ENCODE measurements around the gene BEX2.
"Not testable (repeated sequence)": the region's sequence is repeated elsewhere in the genome, so short reads cannot be mapped to it uniquely, and the experiment has no call there.

Gene BEX2

DNA sequence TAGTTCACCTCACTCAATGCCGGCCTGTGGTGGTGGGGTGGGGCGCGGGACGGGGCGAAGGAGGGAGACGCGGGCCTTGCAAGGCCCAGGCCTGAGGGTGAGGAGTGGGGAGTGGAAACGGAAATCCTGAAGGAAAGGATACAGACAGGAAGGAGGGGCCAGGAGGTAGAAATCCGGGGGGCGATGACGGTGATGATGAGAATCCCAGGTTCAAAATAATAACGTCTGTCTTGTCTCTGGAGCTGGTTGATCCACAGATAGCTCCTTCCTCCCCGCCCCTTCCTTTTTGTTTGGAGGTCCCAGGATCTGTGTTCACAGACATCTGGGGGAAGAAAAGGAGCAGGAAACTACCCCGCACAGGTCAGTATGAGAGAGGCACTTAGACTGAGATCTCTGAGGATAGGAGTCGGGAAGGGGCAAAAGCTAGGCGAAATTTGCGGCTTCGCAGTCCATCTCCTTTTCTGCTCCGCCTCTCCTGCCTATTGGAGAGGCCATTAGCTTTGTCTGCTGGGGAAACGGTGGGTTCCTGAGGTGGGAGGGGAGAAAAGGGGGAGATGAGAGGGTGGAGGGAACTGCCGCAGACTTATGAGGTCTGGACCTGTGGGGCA is 20.0 kb upstream of the BEX2 start:
- H3K9me3 ChIP-seq (ENCODE audit: control insufficient read depth, low read length) = no peaks in the 10 kb centered on the region
- H3K36me3 ChIP-seq (ENCODE audit: control insufficient read depth, insufficient read depth, low read length) = no peaks in the 10 kb centered on the region
- peaks cover 6% of the 10 kb centered on the region for H3K4me1 ChIP-seq (ENCODE audit: control insufficient read depth, insufficient read depth, low read length, poor library complexity, severe bottlenecking)
- WGBS, 2 experiments (ENCODE audit: insufficient coverage in 2 of 2) = 0% methylated on average over 3 to 5 of the region's 21 CpGs
- H3K27ac ChIP-seq (ENCODE audit: low read depth, low read length, severe bottlenecking) = peak overlapping the region; percentile 74
- peak overlapping the region; percentile 27 for H3K4me3 ChIP-seq (ENCODE audit: extremely low read depth, insufficient read depth, low read length, poor library complexity, severe bottlenecking)

DNA sequence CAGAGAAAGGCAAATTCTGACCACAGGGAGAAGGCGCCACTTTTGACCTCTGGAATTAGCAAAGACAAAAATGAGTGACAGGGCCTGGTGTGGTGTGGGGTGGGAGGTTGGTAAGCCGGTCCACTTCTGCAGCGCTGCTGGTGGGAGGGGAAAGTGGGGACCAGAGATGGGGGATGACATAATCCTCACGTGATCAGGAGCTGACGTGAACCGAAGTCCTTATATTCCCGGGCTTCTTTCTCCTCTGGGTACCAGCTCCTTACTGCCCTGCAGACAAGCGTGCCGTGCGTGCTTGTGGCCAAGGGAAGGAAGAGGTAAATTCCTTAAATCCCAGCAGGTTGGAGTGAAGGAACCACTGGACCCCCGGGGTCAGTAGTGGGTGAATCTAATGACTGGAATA is 19.2 kb upstream of the BEX2 start, which contains the start of gene TCEAL7:
TSS of gene TCEAL7 (plus strand) at position 249 of the 400 bp plus-strand sequence. CDS start 1,165 bp downstream, outside the sequence.
- Histone ChIP-seq H3K36me3 (ENCODE audit: control insufficient read depth, insufficient read depth, low read length) (no peaks in the 10 kb centered on the region), H3K9me3 (ENCODE audit: control insufficient read depth, low read length) (no peaks in the 10 kb centered on the region), H3K27ac (ENCODE audit: low read depth, low read length, severe bottlenecking) (peak within 1 kb of the TSS; percentile 74), H3K4me1 (ENCODE audit: control insufficient read depth, insufficient read depth, low read length, poor library complexity, severe bottlenecking) (peaks cover 6% of the 10 kb centered on the region), H3K4me3 (ENCODE audit: extremely low read depth, insufficient read depth, low read length, poor library complexity, severe bottlenecking) (peak within 1 kb of the TSS; percentile 27)
- WGBS, 2 experiments (ENCODE audit: insufficient coverage in 2 of 2) = 100% methylated on average over 1 of the region's 11 CpGs; no CpG with 5 or more reads in 1 of the 2 experiments

- WGBS, 2 experiments (ENCODE audit: insufficient coverage in 2 of 2) = no CpG with 5 or more reads among the region's 3 CpGs
- Histone ChIP-seq H3K27ac (ENCODE audit: low read depth, low read length, severe bottlenecking) (no peak overlapping the region), H3K36me3 (ENCODE audit: control insufficient read depth, insufficient read depth, low read length) (no peaks in the 10 kb centered on the region), H3K4me3 (ENCODE audit: extremely low read depth, insufficient read depth, low read length, poor library complexity, severe bottlenecking) (peak overlapping the region; percentile 53), H3K9me3 (ENCODE audit: control insufficient read depth, low read length) (no peaks in the 10 kb centered on the region), H3K4me1 (ENCODE audit: control insufficient read depth, insufficient read depth, low read length, poor library complexity, severe bottlenecking) (no peaks in the 10 kb centered on the region)
Measured at GRCh38 chrX:103311399-103311780, 600 bp upstream of the BEX2 start.

DNA sequence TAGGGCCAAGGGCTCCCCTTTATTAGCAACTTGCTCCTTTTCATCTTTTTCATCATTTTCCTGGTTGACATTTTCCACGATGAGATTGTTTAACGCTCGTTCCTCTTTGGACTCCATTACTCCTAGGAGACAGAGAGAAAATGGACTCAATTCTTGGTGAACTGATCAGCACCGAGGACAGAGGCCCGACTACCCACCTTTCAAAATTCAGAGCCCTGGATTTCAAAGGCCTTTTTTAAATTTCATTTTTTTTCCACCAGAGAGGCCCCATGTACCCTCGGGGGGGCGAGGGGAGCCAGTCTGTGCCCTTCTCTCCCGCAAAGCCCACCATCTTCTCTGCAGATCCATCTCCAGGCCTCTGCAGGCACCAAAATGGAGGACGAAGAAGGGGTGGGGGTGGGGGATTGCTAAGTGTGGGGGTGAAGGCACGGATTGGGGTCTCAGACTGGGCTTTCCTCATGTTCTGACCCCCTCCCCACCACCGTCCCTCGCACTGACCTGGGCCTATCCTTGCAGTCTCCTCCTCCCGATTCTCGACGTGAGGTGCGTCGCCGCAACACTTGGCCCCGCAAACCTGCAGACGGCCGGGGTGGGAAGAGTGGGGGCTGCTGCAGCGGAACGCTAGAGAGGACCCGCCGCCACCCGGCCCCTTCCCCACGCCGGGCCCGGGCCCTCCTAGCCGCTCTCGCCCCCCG is 783 bp downstream of the BEX2 start:
- no peaks in the 10 kb centered on the region for H3K9me3 ChIP-seq (ENCODE audit: control insufficient read depth, low read length)
- no peaks in the 10 kb centered on the region for H3K36me3 ChIP-seq (ENCODE audit: control insufficient read depth, insufficient read depth, low read length)
- no peak overlapping the region for H3K27ac ChIP-seq (ENCODE audit: low read depth, low read length, severe bottlenecking)
- 80 to 89% methylated on average over 3 to 5 of the region's 32 CpGs for WGBS, 2 experiments (ENCODE audit: insufficient coverage in 2 of 2)
- no peaks in the 10 kb centered on the region for H3K4me1 ChIP-seq (ENCODE audit: control insufficient read depth, insufficient read depth, low read length, poor library complexity, severe bottlenecking)
- H3K4me3 ChIP-seq (ENCODE audit: extremely low read depth, insufficient read depth, low read length, poor library complexity, severe bottlenecking) = peak overlapping the region; percentile 53

DNA sequence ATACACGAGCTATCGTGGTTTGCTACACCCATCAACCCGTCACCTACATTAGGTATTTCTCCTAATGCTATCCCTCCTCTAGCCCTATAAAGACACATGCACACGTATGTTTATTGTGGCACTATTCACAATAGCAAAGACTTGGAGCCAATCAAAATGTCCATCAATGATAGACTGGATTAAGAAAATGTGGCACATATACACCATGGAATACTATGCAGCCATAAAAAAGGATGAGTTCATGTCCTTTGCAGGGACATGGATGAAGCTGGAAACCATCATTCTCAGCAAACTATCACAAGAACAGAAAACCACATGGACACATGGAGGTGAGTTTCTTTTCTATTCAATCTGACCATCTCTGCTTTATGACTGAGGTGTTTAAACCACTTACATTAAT is 5.1 kb downstream of the BEX2 start:
- H3K27ac ChIP-seq (ENCODE audit: low read depth, low read length, severe bottlenecking); H3K36me3 ChIP-seq (ENCODE audit: control insufficient read depth, insufficient read depth, low read length); H3K4me3 ChIP-seq (ENCODE audit: extremely low read depth, insufficient read depth, low read length, poor library complexity, severe bottlenecking); H3K9me3 ChIP-seq (ENCODE audit: control insufficient read depth, low read length); H3K4me1 ChIP-seq (ENCODE audit: control insufficient read depth, insufficient read depth, low read length, poor library complexity, severe bottlenecking): not testable (repeated sequence)
- WGBS, 2 experiments (ENCODE audit: insufficient coverage in 2 of 2) = no CpG with 5 or more reads among the region's 4 CpGs

- H3K27ac ChIP-seq (ENCODE audit: low read depth, low read length, severe bottlenecking) = no peak overlapping the region
- no peaks in the 10 kb centered on the region for H3K4me1 ChIP-seq (ENCODE audit: control insufficient read depth, insufficient read depth, low read length, poor library complexity, severe bottlenecking)
- no peaks in the 10 kb centered on the region for H3K36me3 ChIP-seq (ENCODE audit: control insufficient read depth, insufficient read depth, low read length)
- H3K4me3 ChIP-seq (ENCODE audit: extremely low read depth, insufficient read depth, low read length, poor library complexity, severe bottlenecking) = no peak overlapping the region
- H3K9me3 ChIP-seq (ENCODE audit: control insufficient read depth, low read length) = no peaks in the 10 kb centered on the region
Measured at GRCh38 chrX:103304705-103305104, 6.1 kb downstream of the BEX2 start.

DNA sequence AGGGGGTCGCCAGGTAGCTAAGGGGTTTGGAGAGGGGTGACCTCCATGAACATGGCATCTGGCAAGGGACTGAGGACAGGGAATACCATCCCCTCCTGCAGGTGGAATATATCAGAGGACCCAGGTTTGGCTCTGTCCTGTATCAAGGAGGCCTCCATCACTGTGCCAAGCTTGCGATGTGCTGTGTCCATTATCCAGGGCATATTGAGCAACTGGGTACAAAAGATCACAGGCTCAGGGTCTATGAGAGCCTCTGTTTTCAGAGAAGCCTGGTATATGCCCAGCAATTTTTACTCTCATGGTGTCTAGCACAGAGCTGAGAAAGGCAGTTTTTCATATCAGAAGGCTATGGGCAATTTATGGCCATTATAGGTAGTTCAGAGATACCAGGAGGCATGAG is 17.7 kb downstream of the BEX2 start:
- Histone ChIP-seq H3K27ac (ENCODE audit: low read depth, low read length, severe bottlenecking) (no peak overlapping the region), H3K36me3 (ENCODE audit: control insufficient read depth, insufficient read depth, low read length) (no peaks in the 10 kb centered on the region), H3K4me1 (ENCODE audit: control insufficient read depth, insufficient read depth, low read length, poor library complexity, severe bottlenecking) (no peaks in the 10 kb centered on the region), H3K9me3 (ENCODE audit: control insufficient read depth, low read length) (no peaks in the 10 kb centered on the region), H3K4me3 (ENCODE audit: extremely low read depth, insufficient read depth, low read length, poor library complexity, severe bottlenecking) (no peak overlapping the region)
- no CpG with 5 or more reads among the region's 2 CpGs for WGBS, 2 experiments (ENCODE audit: insufficient coverage in 2 of 2)

GRCh38 chrX:103279624-103280023 is 31.2 kb downstream of the BEX2 start:
- WGBS, 2 experiments (ENCODE audit: insufficient coverage in 2 of 2) = no CpG with 5 or more reads among the region's 1 CpG
- Histone ChIP-seq H3K27ac (ENCODE audit: low read depth, low read length, severe bottlenecking) (no peak overlapping the region), H3K36me3 (ENCODE audit: control insufficient read depth, insufficient read depth, low read length) (no peaks in the 10 kb centered on the region), H3K9me3 (ENCODE audit: control insufficient read depth, low read length) (no peaks in the 10 kb centered on the region), H3K4me1 (ENCODE audit: control insufficient read depth, insufficient read depth, low read length, poor library complexity, severe bottlenecking) (no peaks in the 10 kb centered on the region), H3K4me3 (ENCODE audit: extremely low read depth, insufficient read depth, low read length, poor library complexity, severe bottlenecking) (no peak overlapping the region)

GRCh38 chrX:103276581-103277002 is 34.2 kb downstream of the BEX2 start, which contains the start of gene TCEAL5:
Gene TCEAL5 (minus strand): TSS chrX:103276750. CDS start chrX:103274563, 2,187 bp downstream.
- Histone ChIP-seq H3K4me3 (ENCODE audit: extremely low read depth, insufficient read depth, low read length, poor library complexity, severe bottlenecking) (no peak within 1 kb of the TSS), H3K4me1 (ENCODE audit: control insufficient read depth, insufficient read depth, low read length, poor library complexity, severe bottlenecking) (no peaks in the 10 kb centered on the region), H3K9me3 (ENCODE audit: control insufficient read depth, low read length) (no peaks in the 10 kb centered on the region), H3K27ac (ENCODE audit: low read depth, low read length, severe bottlenecking) (no peak within 1 kb of the TSS), H3K36me3 (ENCODE audit: control insufficient read depth, insufficient read depth, low read length) (no peaks in the 10 kb centered on the region)
- WGBS, 2 experiments (ENCODE audit: insufficient coverage in 2 of 2) = 86% methylated on average over 4 of the region's 17 CpGs; no CpG with 5 or more reads in 1 of the 2 experiments

GRCh38 chrX:103275947-103276567 is 34.7 kb downstream of the BEX2 start:
- Histone ChIP-seq H3K27ac (ENCODE audit: low read depth, low read length, severe bottlenecking) (no peak overlapping the region), H3K9me3 (ENCODE audit: control insufficient read depth, low read length) (no peaks in the 10 kb centered on the region), H3K36me3 (ENCODE audit: control insufficient read depth, insufficient read depth, low read length) (no peaks in the 10 kb centered on the region), H3K4me1 (ENCODE audit: control insufficient read depth, insufficient read depth, low read length, poor library complexity, severe bottlenecking) (no peaks in the 10 kb centered on the region), H3K4me3 (ENCODE audit: extremely low read depth, insufficient read depth, low read length, poor library complexity, severe bottlenecking) (no peak overlapping the region)
- 85% methylated on average over 4 to 8 of the region's 23 CpGs for WGBS, 2 experiments (ENCODE audit: insufficient coverage in 2 of 2)

- no peaks in the 10 kb centered on the region for H3K36me3 ChIP-seq (ENCODE audit: control insufficient read depth, insufficient read depth, low read length)
- no peak overlapping the region for H3K4me3 ChIP-seq (ENCODE audit: extremely low read depth, insufficient read depth, low read length, poor library complexity, severe bottlenecking)
- WGBS, 2 experiments (ENCODE audit: insufficient coverage in 2 of 2) = 87% methylated on average over 4 of the region's 4 CpGs; no CpG with 5 or more reads in 1 of the 2 experiments
- H3K9me3 ChIP-seq (ENCODE audit: control insufficient read depth, low read length) = no peaks in the 10 kb centered on the region
- no peaks in the 10 kb centered on the region for H3K4me1 ChIP-seq (ENCODE audit: control insufficient read depth, insufficient read depth, low read length, poor library complexity, severe bottlenecking)
- no peak overlapping the region for H3K27ac ChIP-seq (ENCODE audit: low read depth, low read length, severe bottlenecking)
Measured at GRCh38 chrX:103274284-103274683, 36.5 kb downstream of the BEX2 start.
